ENCODE results near the gene SHCBP1L. TPM values are rescaled to one million over a fixed set of nuclear protein-coding genes. Genes with fewer than 3 reads are reported as not detected.

The SHCBP1L gene
- total RNA-seq, 2 experiments from 2014 or later = not detected

DNA sequence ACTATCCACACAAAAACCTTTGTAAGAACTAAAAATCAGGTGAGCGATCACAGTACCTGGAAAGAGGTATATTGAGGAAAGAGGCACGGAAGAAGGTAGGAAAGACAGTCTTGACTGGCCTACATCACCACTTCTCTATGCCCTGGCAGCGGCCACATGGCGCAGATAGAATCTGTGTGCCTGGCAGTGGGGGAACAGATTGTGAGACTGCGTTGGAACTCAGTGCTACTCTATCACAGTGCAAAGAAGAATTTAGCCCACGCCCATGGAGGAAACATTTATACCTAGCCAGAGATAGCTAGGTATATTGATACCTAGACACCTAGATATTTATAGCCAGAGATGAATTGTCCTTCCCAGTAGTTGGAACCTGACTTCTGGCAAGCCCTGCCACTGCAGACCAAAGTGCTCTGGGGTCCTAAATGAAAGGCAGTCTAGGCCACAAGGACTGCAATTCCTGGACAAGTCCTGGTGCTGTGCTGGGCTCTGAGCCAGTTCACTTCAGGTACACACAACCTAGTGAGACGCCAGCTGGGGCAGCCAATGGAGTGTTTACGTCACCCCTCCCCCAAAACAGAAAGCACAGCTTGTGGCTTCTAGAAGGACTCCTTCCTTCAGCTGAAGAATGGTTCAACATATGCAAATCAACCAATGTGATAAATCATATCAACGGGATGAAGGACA is 61.9 kb downstream of the SHCBP1L start:
- Mint-ChIP-seq H3K27ac (no peak overlapping the region), H3K4me1 (ENCODE audit: low read depth) (peaks cover 30% of the 10 kb centered on the region), H3K4me3 (no peak overlapping the region), H3K27me3 (peaks cover 10% of the 10 kb centered on the region), H3K36me3 (ENCODE audit: low read depth) (peaks cover 45% of the 10 kb centered on the region), H3K9me3 (peaks cover 2% of the 10 kb centered on the region)
- POLR2A ChIA-PET = interaction anchor here (1.1 kb wide), 1 partner anchor 33 kb away, joined by 3 read pairs; no protein-coding TSS in a partner anchor
- ATAC-seq (no peak), DNase-seq (no peak)
- TF ChIP-seq, protein P1, sequence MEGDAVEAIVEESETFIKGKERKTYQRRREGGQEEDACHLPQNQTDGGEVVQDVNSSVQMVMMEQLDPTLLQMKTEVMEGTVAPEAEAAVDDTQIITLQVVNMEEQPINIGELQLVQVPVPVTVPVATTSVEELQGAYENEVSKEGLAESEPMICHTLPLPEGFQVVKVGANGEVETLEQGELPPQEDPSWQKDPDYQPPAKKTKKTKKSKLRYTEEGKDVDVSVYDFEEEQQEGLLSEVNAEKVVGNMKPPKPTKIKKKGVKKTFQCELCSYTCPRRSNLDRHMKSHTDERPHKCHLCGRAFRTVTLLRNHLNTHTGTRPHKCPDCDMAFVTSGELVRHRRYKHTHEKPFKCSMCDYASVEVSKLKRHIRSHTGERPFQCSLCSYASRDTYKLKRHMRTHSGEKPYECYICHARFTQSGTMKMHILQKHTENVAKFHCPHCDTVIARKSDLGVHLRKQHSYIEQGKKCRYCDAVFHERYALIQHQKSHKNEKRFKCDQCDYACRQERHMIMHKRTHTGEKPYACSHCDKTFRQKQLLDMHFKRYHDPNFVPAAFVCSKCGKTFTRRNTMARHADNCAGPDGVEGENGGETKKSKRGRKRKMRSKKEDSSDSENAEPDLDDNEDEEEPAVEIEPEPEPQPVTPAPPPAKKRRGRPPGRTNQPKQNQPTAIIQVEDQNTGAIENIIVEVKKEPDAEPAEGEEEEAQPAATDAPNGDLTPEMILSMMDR (IDR thresholded peaks at IDR 0.05) = no peak
- intact Hi-C loops (cut with micrococcal nuclease) = no loop called here
- CTCF ChIA-PET = no interaction called here

- H3K27ac Mint-ChIP-seq = peak overlapping the region; percentile 17
- ATAC-seq (peak; percentile 80), DNase-seq (peak; percentile 69)
- ChIA-PET CTCF (no interaction called here), POLR2A (interaction anchor here (1.1 to 1.8 kb wide), 2 partner anchors 30 to 32 kb away, joined by 3 to 5 read pairs; no protein-coding TSS in a partner anchor)
- peaks cover 35% of the 10 kb centered on the region for H3K4me1 Mint-ChIP-seq (ENCODE audit: low read depth)
- H3K4me3 Mint-ChIP-seq = no peak overlapping the region
- H3K9me3 Mint-ChIP-seq = peaks cover 2% of the 10 kb centered on the region
- H3K36me3 Mint-ChIP-seq (ENCODE audit: low read depth) = peaks cover 54% of the 10 kb centered on the region
- intact Hi-C loops (cut with micrococcal nuclease) = no loop called here
- peaks cover 10% of the 10 kb centered on the region for H3K27me3 Mint-ChIP-seq
- TF ChIP-seq, protein P1 (IDR thresholded peaks at IDR 0.05) = no peak
Measured at GRCh38 chr1:182889997-182890396, 63.0 kb downstream of the SHCBP1L start.

GRCh38 chr1:182888736-182889531 is 64.0 kb downstream of the SHCBP1L start:
- peaks cover 62% of the 10 kb centered on the region for H3K36me3 Mint-ChIP-seq (ENCODE audit: low read depth)
- ChIA-PET CTCF (interaction anchor here (0.6 kb wide), 1 partner anchor 293 kb away, joined by 3 read pairs; no protein-coding TSS in a partner anchor), POLR2A (interaction anchor here (0.7 to 2.0 kb wide), 5 partner anchors 11 to 49 kb away, joined by 3 to 7 read pairs (median 3); partner anchors contain the start of gene DHX9)
- TF ChIP-seq, protein P1 (IDR thresholded peaks at IDR 0.05) = no peak
- H3K27ac Mint-ChIP-seq = peak overlapping the region; percentile 37
- no peak overlapping the region for H3K4me3 Mint-ChIP-seq
- H3K27me3 Mint-ChIP-seq = peaks cover under 1% of the 10 kb centered on the region
- DNase-seq = no peak
- H3K9me3 Mint-ChIP-seq = no peaks in the 10 kb centered on the region
- intact Hi-C loops (cut with micrococcal nuclease) = no loop called here
- ATAC-seq = no peak
- peaks cover 36% of the 10 kb centered on the region for H3K4me1 Mint-ChIP-seq (ENCODE audit: low read depth)

DNA sequence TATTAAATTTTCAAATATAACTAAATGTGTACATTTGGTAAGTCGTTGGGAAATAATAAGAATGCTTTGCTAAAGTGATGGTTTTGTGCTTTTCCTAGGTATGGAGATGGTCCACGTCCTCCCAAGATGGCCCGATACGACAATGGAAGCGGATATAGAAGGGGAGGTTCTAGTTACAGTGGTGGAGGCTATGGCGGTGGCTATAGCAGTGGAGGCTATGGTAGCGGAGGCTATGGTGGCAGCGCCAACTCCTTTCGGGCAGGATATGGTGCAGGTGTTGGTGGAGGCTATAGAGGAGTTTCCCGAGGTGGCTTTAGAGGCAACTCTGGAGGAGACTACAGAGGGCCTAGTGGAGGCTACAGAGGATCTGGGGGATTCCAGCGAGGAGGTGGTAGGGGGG is 66.0 kb downstream of the SHCBP1L start:
- no peak overlapping the region for H3K4me3 Mint-ChIP-seq
- ATAC-seq (no peak), DNase-seq (no peak)
- H3K4me1 Mint-ChIP-seq (ENCODE audit: low read depth) = peaks cover 32% of the 10 kb centered on the region
- intact Hi-C loops (cut with micrococcal nuclease) = no loop called here
- peak overlapping the region; percentile 19 for H3K27ac Mint-ChIP-seq
- H3K9me3 Mint-ChIP-seq = no peaks in the 10 kb centered on the region
- H3K36me3 Mint-ChIP-seq (ENCODE audit: low read depth) = peaks cover 76% of the 10 kb centered on the region
- H3K27me3 Mint-ChIP-seq = no peaks in the 10 kb centered on the region
- TF ChIP-seq, protein P1 (IDR thresholded peaks at IDR 0.05) = no peak
- ChIA-PET CTCF (no interaction called here), POLR2A (no interaction called here)

DNA sequence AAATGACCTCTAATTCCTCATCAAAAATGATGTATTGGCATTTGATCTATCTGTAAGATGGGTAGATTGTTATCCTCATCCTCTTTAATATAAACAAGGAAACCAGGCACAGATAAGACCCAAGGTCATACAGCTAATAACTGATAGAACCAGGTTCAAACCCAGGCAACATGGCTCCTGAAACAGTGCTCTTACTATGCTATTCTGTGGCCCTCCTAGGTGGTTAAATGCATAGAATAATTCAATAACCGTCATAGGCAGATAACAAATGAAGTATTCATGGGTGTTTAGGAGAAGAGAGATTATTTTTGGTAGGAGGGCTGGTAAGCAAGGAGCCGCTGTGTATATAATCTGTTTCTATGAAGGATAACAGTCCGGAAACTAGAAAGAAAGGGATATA is 67.4 kb downstream of the SHCBP1L start:
- H3K27ac Mint-ChIP-seq = peak overlapping the region; percentile 19
- TF ChIP-seq, protein P1 (IDR thresholded peaks at IDR 0.05) = no peak
- ATAC-seq (no peak), DNase-seq (no peak)
- no peak overlapping the region for H3K4me3 Mint-ChIP-seq
- ChIA-PET POLR2A (no interaction called here), CTCF (no interaction called here)
- peaks cover 32% of the 10 kb centered on the region for H3K4me1 Mint-ChIP-seq (ENCODE audit: low read depth)
- intact Hi-C loops (cut with micrococcal nuclease) = no loop called here
- peaks cover 86% of the 10 kb centered on the region for H3K36me3 Mint-ChIP-seq (ENCODE audit: low read depth)
- H3K9me3 Mint-ChIP-seq = no peaks in the 10 kb centered on the region
- H3K27me3 Mint-ChIP-seq = no peaks in the 10 kb centered on the region
